Muscle of leg (tissue), 11 donors: ENCODE results near the gene OGT. TPM values are rescaled to one million over a fixed set of nuclear protein-coding genes. Genes with fewer than 3 reads are reported as not detected.
A peak's percentile ranks its signal among the peaks of the same experiment; 100 is the strongest.

Experiments used
- DNase-seq: peaks from one replicate; pipeline ENCODE4 v3.0.0; 2013
- H3K27ac ChIP-seq: one replicate; pipeline ENCODE4 v1.5.1; 2013; ENCODE audit warnings: mild to moderate bottlenecking, low read length, control low read depth
- H3K27me3 ChIP-seq: one replicate; pipeline ENCODE4 v1.6.1; 2013; ENCODE audit warnings: low read length; ENCODE audit not compliant: control insufficient read depth, insufficient read depth
- H3K36me3 ChIP-seq: one replicate; pipeline ENCODE4 v1.6.1; 2013; ENCODE audit warnings: low read length; ENCODE audit not compliant: control insufficient read depth, insufficient read depth
- H3K4me1 ChIP-seq: one replicate; pipeline ENCODE4 v1.6.1; 2013; ENCODE audit warnings: low read length; ENCODE audit not compliant: control insufficient read depth, insufficient read depth
- H3K4me3 ChIP-seq: one replicate; pipeline ENCODE4 v1.5.1; 2013; ENCODE audit warnings: low read length, control low read depth
- H3K9me3 ChIP-seq: replicated peaks from 2 replicates; pipeline ENCODE4 v1.6.1; 2013; ENCODE audit warnings: low read depth, low read length; ENCODE audit not compliant: control insufficient read depth
- WGBS: methylation state at CpG from one replicate; pipeline ENCODE4 v1.1.5; 2013; ENCODE audit warnings: missing lambda C conversion rate; ENCODE audit not compliant: insufficient coverage; 5-methylcytosine and 5-hydroxymethylcytosine counted together
- polyA plus RNA-seq, 8 donors: library from polyadenylated mRNA; unstranded; fragments of 120-200 nt; gene quantifications; one replicate each; pipeline versions ENCODE4 v1.2.1 to v1.2.3, GENCODE V29; 2013; ENCODE audit warnings: inconsistent platforms in 1 of 8, low replicate concordance in 1 of 8; ENCODE audit not compliant: insufficient read length in 8 of 8, insufficient read depth in 1 of 8
- total RNA-seq: library from RNA; stranded (reverse); fragments of 120-200 nt; gene quantifications from one replicate; pipeline ENCODE4 v1.2.4, GENCODE V29; 2013

OGT gene
- total and polyA plus RNA-seq, 9 donors = 74.7 to 186 (median 104) TPM

DNA sequence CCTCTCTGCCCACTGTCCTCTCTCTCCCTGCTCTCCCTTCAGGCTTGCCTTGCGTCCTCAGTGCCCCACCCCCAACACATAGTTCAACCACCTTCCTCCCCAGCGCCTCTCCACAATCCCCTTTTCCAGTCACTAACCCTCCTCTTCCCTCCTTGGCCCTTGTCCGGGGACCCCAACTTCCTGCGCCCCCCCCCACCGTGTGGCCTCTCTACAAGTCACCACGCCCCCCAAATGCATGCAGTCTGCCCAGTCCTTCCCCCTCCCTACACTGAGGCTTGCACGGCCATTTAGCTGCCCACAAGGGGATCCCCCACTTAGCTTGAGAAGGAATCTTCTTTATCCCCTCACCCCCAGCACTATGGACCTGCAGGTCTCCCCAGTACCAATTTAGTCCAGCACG, 84.8 kb downstream of the OGT start:
- Histone ChIP-seq H3K9me3 (no peaks in the 10 kb centered on the region), H3K27ac (no peak overlapping the region), H3K4me3 (no peak overlapping the region), H3K27me3 (peaks cover 13% of the 10 kb centered on the region), H3K4me1 (peaks cover 18% of the 10 kb centered on the region), H3K36me3 (peaks cover 5% of the 10 kb centered on the region)
- 73% methylated on average over 5 of the region's 8 CpGs for WGBS
- DNase-seq = no peak

DNA sequence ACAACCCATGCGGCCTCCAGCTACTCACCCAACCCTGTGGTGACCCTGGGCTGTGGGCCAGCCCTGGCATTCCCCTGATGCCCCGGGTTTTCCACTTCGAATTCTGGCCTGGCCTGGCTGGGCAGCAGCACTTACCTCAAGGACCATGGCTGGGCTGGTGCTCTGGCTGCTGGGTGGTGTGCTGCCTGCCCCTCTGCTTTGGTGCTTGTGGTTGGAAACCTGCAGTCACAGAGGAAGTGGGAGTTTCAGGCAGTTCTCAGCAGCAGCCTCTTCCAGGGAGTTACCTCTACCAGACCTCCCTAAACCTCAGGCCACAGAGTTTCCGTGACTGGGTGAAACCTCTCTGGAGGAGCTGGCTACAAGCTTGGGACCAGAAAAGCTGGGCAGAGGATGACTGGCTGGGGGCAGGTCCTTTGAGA, 85.4 kb downstream of the OGT start, which contains the start of gene CXCR3:
Gene CXCR3 (minus strand): TSS at position 209 of the 419 bp plus-strand sequence. CDS start 62 bp downstream, at position 147.
- H3K4me1 ChIP-seq = peaks cover 24% of the 10 kb centered on the region
- H3K9me3 ChIP-seq = no peaks in the 10 kb centered on the region
- H3K4me3 ChIP-seq = no peak within 1 kb of the TSS
- H3K27me3 ChIP-seq = peaks cover 13% of the 10 kb centered on the region
- no peak within 1 kb of the TSS for H3K27ac ChIP-seq
- peaks cover 5% of the 10 kb centered on the region for H3K36me3 ChIP-seq
- 82% methylated on average over 4 of the region's 4 CpGs for whole genome bisulfite sequencing
- no peak for DNase-seq

DNA sequence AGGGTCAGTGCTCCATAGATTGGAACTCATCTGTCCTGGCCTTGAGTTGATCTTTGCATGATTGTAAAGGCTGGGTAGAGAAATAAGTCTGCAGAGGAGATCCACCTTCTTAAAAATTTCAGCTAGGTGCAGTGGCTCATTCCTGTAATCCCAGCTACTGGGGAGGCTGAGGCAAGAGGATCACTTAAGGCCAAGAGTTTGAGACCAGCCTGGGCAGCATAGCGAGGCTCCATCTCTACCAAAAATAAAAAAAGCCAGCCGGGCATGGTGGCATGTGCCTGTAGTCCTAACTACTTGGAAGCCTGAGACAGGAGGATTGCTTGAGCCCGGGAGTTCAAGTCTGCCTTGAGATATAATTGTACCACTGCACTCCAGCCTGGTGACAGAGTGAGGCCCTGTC, 85.9 kb downstream of the OGT start:
- H3K27me3 ChIP-seq = peaks cover 13% of the 10 kb centered on the region
- H3K36me3 ChIP-seq = peaks cover 5% of the 10 kb centered on the region
- no peaks in the 10 kb centered on the region for H3K9me3 ChIP-seq
- DNase-seq = no peak
- peaks cover 28% of the 10 kb centered on the region for H3K4me1 ChIP-seq
- H3K27ac ChIP-seq = no peak overlapping the region
- WGBS = 60% methylated on average over 1 of the region's 3 CpGs
- no peak overlapping the region for H3K4me3 ChIP-seq

GRCh38 chrX:71619193-71619592, 86.3 kb downstream of the OGT start:
- H3K4me1 ChIP-seq = peaks cover 29% of the 10 kb centered on the region
- H3K9me3 ChIP-seq = no peaks in the 10 kb centered on the region
- H3K27ac ChIP-seq = no peak overlapping the region
- H3K36me3 ChIP-seq = peaks cover 4% of the 10 kb centered on the region
- no peak overlapping the region for H3K4me3 ChIP-seq
- DNase-seq = no peak
- peaks cover 11% of the 10 kb centered on the region for H3K27me3 ChIP-seq
- 70% methylated on average over 2 of the region's 8 CpGs for WGBS

- Histone ChIP-seq H3K36me3 (no peaks in the 10 kb centered on the region), H3K4me3 (no peak overlapping the region), H3K4me1 (peaks cover 29% of the 10 kb centered on the region), H3K9me3 (no peaks in the 10 kb centered on the region), H3K27ac (no peak overlapping the region), H3K27me3 (peaks cover 10% of the 10 kb centered on the region)
- DNase-seq = no peak
- no CpG with 5 or more reads among the region's 1 CpG for WGBS
These were observed 87.1 kb downstream of the OGT start for GRCh38 chrX:71619986-71620385.

- WGBS = 41% methylated on average over 3 of the region's 6 CpGs
- Histone ChIP-seq H3K27me3 (peaks cover 12% of the 10 kb centered on the region), H3K36me3 (no peaks in the 10 kb centered on the region), H3K4me3 (no peak overlapping the region), H3K27ac (no peak overlapping the region), H3K4me1 (peaks cover 29% of the 10 kb centered on the region), H3K9me3 (no peaks in the 10 kb centered on the region)
- DNase-seq = peak; percentile 71
These were observed 88.7 kb downstream of the OGT start for GRCh38 chrX:71621603-71622002.

DNA sequence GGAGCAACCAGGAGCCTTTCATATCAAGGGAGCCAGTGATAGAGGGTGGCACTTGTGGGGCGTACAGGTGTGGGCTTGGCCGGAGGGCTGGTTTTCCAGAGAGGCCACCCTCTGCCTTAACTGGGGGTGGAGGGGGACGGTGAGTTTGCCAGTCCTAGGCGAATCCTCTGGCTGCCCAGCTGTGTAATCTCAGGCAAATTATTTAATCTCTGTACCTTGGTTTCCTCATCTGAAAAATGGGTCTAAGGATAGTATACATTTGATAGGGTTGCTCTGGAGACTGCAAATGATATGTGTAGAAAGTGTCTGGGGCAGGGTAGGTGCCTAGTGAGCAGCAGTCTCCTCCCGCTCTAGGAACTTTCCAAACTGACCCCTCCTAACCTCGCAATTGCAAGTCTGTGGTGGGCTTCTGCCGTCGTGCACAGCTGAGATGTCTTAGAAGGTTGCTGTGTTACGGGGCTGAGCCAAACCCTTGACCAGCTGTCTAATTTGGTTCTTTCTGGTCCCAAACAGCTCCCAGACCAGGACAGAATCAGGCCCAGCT, 89.2 kb downstream of the OGT start:
- 80% methylated on average over 6 of the region's 9 CpGs for WGBS
- DNase-seq = no peak
- Histone ChIP-seq H3K27ac (peak overlapping the region; percentile 71), H3K4me3 (no peak overlapping the region), H3K9me3 (no peaks in the 10 kb centered on the region), H3K36me3 (no peaks in the 10 kb centered on the region), H3K4me1 (peaks cover 29% of the 10 kb centered on the region), H3K27me3 (peaks cover 13% of the 10 kb centered on the region)

DNA sequence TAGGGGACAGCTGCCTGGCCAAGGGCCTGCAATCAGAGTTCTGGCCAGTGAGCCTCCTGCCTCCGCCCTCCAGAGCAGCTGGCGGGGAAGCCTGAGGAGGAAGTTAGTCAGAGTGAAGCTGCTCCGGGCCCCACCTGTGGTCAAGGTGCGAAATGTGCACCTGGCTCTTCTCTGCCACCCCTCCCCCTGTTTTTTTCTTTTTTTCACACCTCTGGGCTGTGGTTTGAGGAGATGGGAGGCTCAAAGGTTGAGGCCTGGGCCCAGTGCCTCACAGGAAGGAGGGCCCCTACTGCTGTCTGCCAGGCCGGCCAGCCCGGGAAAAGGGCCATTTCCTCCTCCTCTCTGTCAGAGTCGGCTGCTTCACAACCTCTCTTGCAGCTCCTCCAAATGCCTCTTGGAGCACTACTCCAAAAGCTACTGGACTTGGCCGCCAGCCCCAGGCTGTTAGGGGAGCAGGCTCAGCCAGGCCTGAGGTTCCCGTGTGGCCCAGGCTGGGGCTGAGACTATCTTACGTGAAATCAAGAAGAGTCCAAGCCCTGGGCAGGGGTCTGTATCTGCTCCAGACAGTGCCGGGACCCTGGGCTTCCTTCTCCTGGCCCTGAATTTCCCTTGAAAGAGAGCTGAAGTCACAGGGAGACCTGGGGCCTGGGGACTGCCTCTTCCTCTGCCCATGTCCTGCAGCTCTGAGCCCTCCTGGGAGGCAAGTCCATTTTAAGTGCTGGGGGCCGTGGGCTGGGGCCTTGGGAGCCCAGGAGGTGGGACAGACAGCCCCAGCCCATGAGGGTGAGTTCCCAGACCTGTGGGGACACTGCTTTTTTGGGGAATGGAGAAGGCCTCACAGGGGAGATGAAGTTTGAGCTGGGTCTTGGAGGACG, 89.9 kb downstream of the OGT start:
- Histone ChIP-seq H3K9me3 (no peaks in the 10 kb centered on the region), H3K27me3 (peaks cover 13% of the 10 kb centered on the region), H3K4me1 (peaks cover 29% of the 10 kb centered on the region), H3K36me3 (no peaks in the 10 kb centered on the region), H3K4me3 (no peak overlapping the region), H3K27ac (peak overlapping the region; percentile 71)
- 43% methylated on average over 6 of the region's 13 CpGs for WGBS
- peak; percentile 95 for DNase-seq

GRCh38 chrX:71623714-71624113, 90.8 kb downstream of the OGT start:
- no peak overlapping the region for H3K27ac ChIP-seq
- no CpG with 5 or more reads among the region's 3 CpGs for WGBS
- no peak for DNase-seq

GRCh38 chrX:71625471-71625870, 92.6 kb downstream of the OGT start:
- peaks cover 25% of the 10 kb centered on the region for H3K4me1 ChIP-seq
- no peak overlapping the region for H3K4me3 ChIP-seq
- no peak overlapping the region for H3K27ac ChIP-seq
- H3K27me3 ChIP-seq = peaks cover 12% of the 10 kb centered on the region
- H3K36me3 ChIP-seq = no peaks in the 10 kb centered on the region
- 72% methylated on average over 2 of the region's 5 CpGs for WGBS
- H3K9me3 ChIP-seq = no peaks in the 10 kb centered on the region
- no peak for DNase-seq

More at GRCh38 chrX:71623714-71624113, 90.8 kb downstream of the OGT start:
- Histone ChIP-seq H3K36me3 (no peaks in the 10 kb centered on the region), H3K27me3 (peaks cover 14% of the 10 kb centered on the region), H3K4me1 (peaks cover 25% of the 10 kb centered on the region), H3K4me3 (no peak overlapping the region), H3K9me3 (no peaks in the 10 kb centered on the region)
